AG04449 (cell line): ENCODE data around the gene PMEPA1.
"Not testable (repeated sequence)": the region's sequence is repeated elsewhere in the genome, so short reads cannot be mapped to it uniquely, and the experiment has no call there.

Experiments
- CTCF ChIA-PET: fragments of 350-600 bp; formaldehyde crosslinking; extraction: SDS; loops from one replicate; lab custom pipeline; 2021; ENCODE audit warnings: antibody characterized with exemption; lab: Yijun Ruan, JAX
- POLR2A ChIA-PET: fragments of 400-600, 350-600 bp; formaldehyde crosslinking; extraction: SDS; loops from one replicate; lab custom pipeline; 2020; ENCODE audit warnings: antibody characterized with exemption, inconsistent platforms; lab: Yijun Ruan, JAX
- DNase-seq: peaks from one replicate; pipeline ENCODE4 v3.0.0-alpha.2; 2010; ENCODE audit warnings: low read depth, low spot score
- H3K4me3 ChIP-seq: 2 replicates; pipeline ENCODE4 v1.5.1; 2011; ENCODE audit warnings: low read depth, mild to moderate bottlenecking, control low read depth, low read length
- CTCF ChIP-seq: IDR thresholded peaks from one replicate; pipeline ENCODE4 v1.5.1; 2011; ENCODE audit warnings: mild to moderate bottlenecking, moderate library complexity, low read length, control low read depth, inconsistent platforms; ENCODE audit not compliant: insufficient read depth; ENCODE audit errors: missing control alignments

Gene PMEPA1

GRCh38 chr20:57638173-57638894 is 71.5 kb downstream of the PMEPA1 start:
- no peak for DNase-seq
- no peak for TF ChIP-seq CTCF
- no peak overlapping the region for H3K4me3 ChIP-seq
- ChIA-PET CTCF (interaction anchor here (0.7 to 5.7 kb wide), 2 partner anchors 16 to 308 kb away, joined by 3 to 28 read pairs; no protein-coding TSS in a partner anchor), POLR2A (no interaction called here)

- ChIA-PET POLR2A (no interaction called here), CTCF (interaction anchor here (0.6 kb wide), 1 partner anchor 20 kb away, joined by 3 read pairs; no protein-coding TSS in a partner anchor)
- DNase-seq = no peak
- no peak for TF ChIP-seq CTCF
- no peak overlapping the region for H3K4me3 ChIP-seq
These were observed 75.8 kb downstream of the PMEPA1 start for GRCh38 chr20:57633945-57634491.

GRCh38 chr20:57632286-57632685 is 77.5 kb downstream of the PMEPA1 start:
- no peak for TF ChIP-seq CTCF
- ChIA-PET POLR2A (no interaction called here), CTCF (no interaction called here)
- no peak for DNase-seq
- H3K4me3 ChIP-seq = no peak overlapping the region

- POLR2A ChIA-PET = no interaction called here
- TF ChIP-seq CTCF = no peak
- no peak overlapping the region for H3K4me3 ChIP-seq
- no peak for DNase-seq
- CTCF ChIA-PET = interaction anchor here (2.7 kb wide), 1 partner anchor 24 kb away, joined by 9 read pairs; no protein-coding TSS in a partner anchor
These were observed 79.8 kb downstream of the PMEPA1 start for GRCh38 chr20:57630061-57630460.

- CTCF ChIA-PET = interaction anchor here (2.7 kb wide), 1 partner anchor 24 kb away, joined by 9 read pairs; no protein-coding TSS in a partner anchor
- DNase-seq, H3K4me3 ChIP-seq, POLR2A ChIA-PET: not testable (repeated sequence)
These were observed 80.3 kb downstream of the PMEPA1 start for GRCh38 chr20:57629491-57629901.

GRCh38 chr20:57628962-57629308 is 80.9 kb downstream of the PMEPA1 start:
- POLR2A ChIA-PET, DNase-seq, CTCF ChIA-PET, H3K4me3 ChIP-seq: not testable (repeated sequence)

GRCh38 chr20:57628047-57628961 is 81.5 kb downstream of the PMEPA1 start:
- CTCF ChIA-PET = interaction anchor here (0.8 to 1.8 kb wide), 5 partner anchors 10 to 554 kb away, joined by 3 to 8 read pairs (median 3); no protein-coding TSS in a partner anchor
- no peak for DNase-seq
- POLR2A ChIA-PET = no interaction called here
- TF ChIP-seq CTCF = no peak
- no peak overlapping the region for H3K4me3 ChIP-seq
